GM12878 (cell line): ENCODE results near the gene HEBP1. TPM values are rescaled to one million over a fixed set of nuclear protein-coding genes. Genes with fewer than 3 reads are reported as not detected.

Source experiments
- ATAC-seq: fragments of 200-7000 bp; cut with Tn5 transposase; 3 replicates; pipeline ENCODE4 v1.9.1; 2020; ENCODE audit warnings: mild to moderate bottlenecking, moderate library complexity
- BruUV-seq: library from RNA; stranded (reverse); fragments of 400-500 nt; replicated peaks from 2 replicates; lab custom pipeline; 2021; lab: Mats Ljungman, UMichigan
- CTCF ChIA-PET: fragments of 300-600 bp; sonication (Branson Sonifier 250); formaldehyde crosslinking; extraction: SDS; loops from one replicate; lab custom pipeline; 2021; ENCODE audit warnings: inconsistent platforms; lab: Yijun Ruan, JAX
- POLR2A ChIA-PET: fragments of 350-600 bp; formaldehyde crosslinking; extraction: SDS; loops from one replicate; lab custom pipeline; 2021; ENCODE audit warnings: inconsistent platforms; lab: Charles Lee
- RAD21 ChIA-PET: fragments of 300-600 bp; sonication (Branson Sonifier 250); formaldehyde crosslinking; loops from one replicate; lab custom pipeline; 2023; ENCODE audit warnings: antibody characterized with exemption; ENCODE audit not compliant: unreplicated experiment; lab: Charles Lee
- SMC1A ChIA-PET: fragments of 300-600 bp; sonication (Branson Sonifier 250); formaldehyde crosslinking; loops from one replicate; lab custom pipeline; 2023; ENCODE audit not compliant: unreplicated experiment, uncharacterized antibody; lab: Charles Lee
- DNase-seq: peaks from one replicate; pipeline ENCODE4 v3.0.0-alpha.2; 2011; ENCODE audit warnings: low read depth, low spot score
- FAIRE-seq: peaks from 3 replicates; lab custom pipeline; 2011; peaks lifted over from hg19 to GRCh38; lab: Jason Lieb, UNC
- H2AFZ ChIP-seq: 2 replicates; pipeline ENCODE4 v1.6.0; 2011; ENCODE audit warnings: low read depth, low read length, control low read depth; ENCODE audit not compliant: control insufficient read depth
- H3K27ac ChIP-seq: 2 replicates; pipeline ENCODE4 v1.5.1; 2011; ENCODE audit warnings: control low read depth; ENCODE audit not compliant: control insufficient read depth, insufficient read depth
- H3K27me3 ChIP-seq, 2 experiments: replicated peaks in 1 of 2; 2 replicates each; pipeline versions ENCODE4 v1.6.0 to v1.6.1; 2011; ENCODE audit warnings: low read length in 1 of 2; ENCODE audit not compliant: control insufficient read depth in 2 of 2, insufficient read depth in 2 of 2
- H3K36me3 ChIP-seq, 2 experiments: 2 replicates each; pipeline ENCODE4 v1.5.1; 2011; ENCODE audit warnings: low read length in 1 of 2; ENCODE audit not compliant: control insufficient read depth in 2 of 2, insufficient read depth in 2 of 2
- H3K4me1 ChIP-seq: 2 replicates; pipeline ENCODE4 v1.6.1; 2011; ENCODE audit warnings: mild to moderate bottlenecking, low read length, moderate library complexity, mixed read lengths; ENCODE audit not compliant: control insufficient read depth, insufficient read depth
- H3K4me2 ChIP-seq: 2 replicates; pipeline ENCODE4 v1.6.0; 2011; ENCODE audit warnings: control low read depth; ENCODE audit not compliant: control insufficient read depth, insufficient read depth
- H3K4me3 ChIP-seq: fragments of 200-600 bp; sonication (generic); 2 replicates; pipeline ENCODE4 v1.5.1; 2016
- H3K79me2 ChIP-seq: 2 replicates; pipeline ENCODE4 v1.6.0; 2011; ENCODE audit warnings: low read length; ENCODE audit not compliant: control insufficient read depth, insufficient read depth
- H3K9ac ChIP-seq: 2 replicates; pipeline ENCODE4 v1.8.0; 2011; ENCODE audit warnings: low read length, control low read depth, mixed read lengths; ENCODE audit not compliant: control insufficient read depth, insufficient read depth
- H3K9me3 ChIP-seq: replicated peaks from 3 replicates; pipeline ENCODE4 v1.5.1; 2011; ENCODE audit warnings: mild to moderate bottlenecking, low read length; ENCODE audit not compliant: control insufficient read depth, insufficient read depth
- H4K20me1 ChIP-seq: 2 replicates; pipeline ENCODE4 v1.6.0; 2011; ENCODE audit not compliant: control insufficient read depth, insufficient read depth
- CHD2 ChIP-seq: IDR thresholded peaks from 2 replicates; pipeline ENCODE4 v1.6.1; 2011; ENCODE audit warnings: low read depth, low read length, improper control_type of control experiment, borderline replicate concordance
- CHD4 ChIP-seq: fragments of 200-600 bp; sonication (generic); IDR thresholded peaks from 2 replicates; pipeline ENCODE4 v1.6.1; 2016; ENCODE audit warnings: mild to moderate bottlenecking
- HDAC2 ChIP-seq: fragments of 200-600 bp; sonication (generic); IDR thresholded peaks from 2 replicates; pipeline ENCODE4 v1.6.1; 2017
- IKZF2 ChIP-seq, 2 experiments: fragments of 450-650 bp; IDR thresholded peaks; 2 replicates each; pipeline ENCODE4 v1.6.1; 2017; ENCODE audit warnings: mild to moderate bottlenecking in 2 of 2, moderate library complexity in 2 of 2
- KAT2A ChIP-seq: conservative IDR thresholded peaks from 2 replicates; pipeline ENCODE4 v1.6.1; 2011; ENCODE audit warnings: low read depth, low read length; ENCODE audit not compliant: control insufficient read depth
- KLF5 ChIP-seq: fragments of 450-650 bp; IDR thresholded peaks from 2 replicates; pipeline ENCODE4 v1.6.1; 2014; ENCODE audit warnings: mild to moderate bottlenecking; ENCODE audit not compliant: partially characterized antibody
- MTA3 ChIP-seq: IDR thresholded peaks from 2 replicates; pipeline ENCODE4 v1.6.1; 2012; ENCODE audit warnings: low read length, inconsistent platforms, borderline replicate concordance
- MXI1 ChIP-seq: fragments of 150-350 bp; IDR thresholded peaks from 2 replicates; pipeline ENCODE4 v1.6.1; 2011; ENCODE audit warnings: low read depth, mild to moderate bottlenecking, inconsistent platforms, low read length, improper control_type of control experiment
- MYB ChIP-seq: fragments of 150-350 bp; IDR thresholded peaks from 2 replicates; pipeline ENCODE4 v1.6.1; 2014; ENCODE audit warnings: mild to moderate bottlenecking, low read depth, low read length, borderline replicate concordance
- POLR2AphosphoS2 ChIP-seq: IDR thresholded peaks from 2 replicates; pipeline ENCODE4 v1.6.1; 2011; ENCODE audit warnings: low read depth, mild to moderate bottlenecking, low read length, improper control_type of control experiment, moderate library complexity
- POLR2AphosphoS5 ChIP-seq: IDR thresholded peaks from 2 replicates; pipeline ENCODE4 v1.6.1; 2011; ENCODE audit warnings: mild to moderate bottlenecking, low read length, inconsistent platforms
- RCOR1 ChIP-seq: conservative IDR thresholded peaks from 2 replicates; pipeline ENCODE4 v1.6.1; 2012; ENCODE audit warnings: low read depth, low read length, improper control_type of control experiment
- RFX5 ChIP-seq: IDR thresholded peaks from 2 replicates; pipeline ENCODE4 v1.6.1; 2011; ENCODE audit warnings: low read depth, low read length, improper control_type of control experiment
- SMARCA5 ChIP-seq: fragments of 450-650 bp; IDR thresholded peaks from 2 replicates; pipeline ENCODE4 v1.6.1; 2017; ENCODE audit warnings: mild to moderate bottlenecking
- SP1 ChIP-seq: IDR thresholded peaks from one replicate; pipeline ENCODE4 v1.6.1; 2011; ENCODE audit warnings: low read depth, low read length
- SPI1 ChIP-seq: IDR thresholded peaks from 2 replicates; pipeline ENCODE4 v1.6.1; 2011; ENCODE audit warnings: low read depth, mild to moderate bottlenecking, low read length, moderate library complexity, borderline replicate concordance; ENCODE audit not compliant: insufficient read depth
- TCF3 ChIP-seq: IDR thresholded peaks from 2 replicates; pipeline ENCODE4 v1.6.1; 2012; ENCODE audit warnings: low read depth, mild to moderate bottlenecking, low read length, borderline replicate concordance; ENCODE audit not compliant: insufficient read depth
- YBX1 ChIP-seq: fragments of 450-650 bp; IDR thresholded peaks from 2 replicates; pipeline ENCODE4 v1.6.1; 2016; ENCODE audit warnings: antibody characterized with exemption
- ZSCAN29 ChIP-seq: fragments of 450-650 bp; IDR thresholded peaks from 2 replicates; pipeline ENCODE4 v1.6.1; 2017; ENCODE audit warnings: mild to moderate bottlenecking, moderate library complexity
- WGBS: methylation state at CpG from one replicate; pipeline ENCODE4 v1.1.6; 2016; ENCODE audit warnings: low lambda C conversion rate; ENCODE audit not compliant: insufficient replicate concordance, insufficient coverage; ENCODE audit errors: missing lambda C conversion rate; 5-methylcytosine and 5-hydroxymethylcytosine counted together
- in situ Hi-C: fragments of 300-500 bp; cut with MboI; formaldehyde crosslinking; loops from 9 replicates; pipeline ENCODE4 v1.14.3; 2018; ENCODE audit warnings: mixed read lengths
- intact Hi-C: fragments of 100-400 bp; cut with micrococcal nuclease; formaldehyde crosslinking; loops from one replicate; pipeline ENCODE4 v1.14.2; 2022; ENCODE audit not compliant: unreplicated experiment
- polyA plus RNA-seq, 11 experiments: library from polyadenylated mRNA; depleted of rRNA in 4 of 11; unstranded in 6 of 11; stranded (reverse) in 5 of 11; fragments of >200 nt; fragmentation: Nextera tagmentation in 4 of 11; fragmentation: Illumina TruSeq in 1 of 11; extraction: Ambion mirVana in 4 of 11; extraction: Trizol in 1 of 11; gene quantifications; 1 replicate in 1 of 11; 2 replicates in 10 of 11; pipeline versions ENCODE4 v1.2.1 to v1.2.3, GENCODE V29; 2011 to 2016; ENCODE audit warnings: inconsistent platforms in 2 of 11, missing spikeins in 2 of 11, low read depth in 1 of 11
- total RNA-seq, 4 experiments: library from RNA; depleted of rRNA in 3 of 4; stranded (reverse); fragments of >200 nt in 3 of 4; fragmentation: Illumina TruSeq in 1 of 4; extraction: Trizol in 1 of 4; gene quantifications; 2 replicates each; pipeline versions ENCODE4 v1.2.1 to v1.2.3, GENCODE V29; 2013 to 2021
- TF ChIP-seq, protein P1 (sequence below): fragments of 450-650 bp; IDR thresholded peaks from 2 replicates; pipeline ENCODE4 v1.6.1; 2017; ENCODE audit warnings: mild to moderate bottlenecking

Gene HEBP1
- total and polyA plus RNA-seq, 10 of the 15 experiments (the other 5 are each of a cell fraction or from before 2014, with no cell fraction given): 0.07 to 0.32 (median 0.18) TPM; not detected in 5

DNA sequence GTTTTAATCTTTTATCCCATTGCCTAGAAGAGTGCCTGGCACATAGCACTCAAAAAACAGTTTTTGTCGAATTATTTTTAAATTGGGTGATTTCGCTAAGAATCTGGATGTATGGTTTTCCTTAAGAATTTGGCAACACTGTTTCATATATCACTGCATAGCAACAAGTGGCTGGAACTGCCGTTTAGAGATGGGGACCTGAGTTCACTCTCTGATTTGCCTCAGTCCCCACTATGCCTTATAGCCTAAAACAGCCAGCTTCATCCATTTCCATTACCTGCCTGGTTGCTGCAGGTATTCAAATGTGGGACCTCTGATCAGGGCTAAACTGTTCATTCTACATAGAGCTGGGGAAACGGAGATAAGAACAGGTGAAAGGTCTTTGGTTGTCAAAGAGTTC lies 1.8 kb downstream of the HEBP1 start:
- SMC1A ChIA-PET: no interaction called here
- peaks cover 8% of the 10 kb centered on the region for H3K4me1 ChIP-seq
- no peaks in the 10 kb centered on the region; the same call in 1 of the 2 replicates for H4K20me1 ChIP-seq
- intact Hi-C loops (no loop called here), in situ Hi-C loops (no loop called here)
- H3K9me3 ChIP-seq: no peaks in the 10 kb centered on the region; the same call in 2 of the 3 replicates
- no peak for ATAC-seq
- CTCF ChIA-PET: interaction anchor here (1.6 kb wide), 1 partner anchor 14 kb away, joined by 3 read pairs; no protein-coding TSS in a partner anchor
- RAD21 ChIA-PET: no interaction called here
- no peak overlapping the region for H3K4me3 ChIP-seq
- H3K27ac ChIP-seq: no peak overlapping the region
- 63% methylated on average over 4 of the region's 4 CpGs for WGBS
- DNase-seq: no peak
- no peak overlapping the region for H2AFZ ChIP-seq
- TF ChIP-seq TCF3 (no peak), SPI1 (no peak), CHD4 (no peak), POLR2AphosphoS5 (no peak), YBX1 (no peak), KLF5 (no peak), SMARCA5 (no peak)
- BruUV-seq: no TSS peak
- no peak overlapping the region for H3K4me2 ChIP-seq
- POLR2A ChIA-PET: no interaction called here
- no peaks in the 10 kb centered on the region for H3K79me2 ChIP-seq
- no peak overlapping the region for H3K9ac ChIP-seq
- H3K27me3 ChIP-seq: peaks cover 12 to 15% of the 10 kb centered on the region in 2 experiments
- no peak for FAIRE-seq
- H3K36me3 ChIP-seq: no peaks in the 10 kb centered on the region

DNA sequence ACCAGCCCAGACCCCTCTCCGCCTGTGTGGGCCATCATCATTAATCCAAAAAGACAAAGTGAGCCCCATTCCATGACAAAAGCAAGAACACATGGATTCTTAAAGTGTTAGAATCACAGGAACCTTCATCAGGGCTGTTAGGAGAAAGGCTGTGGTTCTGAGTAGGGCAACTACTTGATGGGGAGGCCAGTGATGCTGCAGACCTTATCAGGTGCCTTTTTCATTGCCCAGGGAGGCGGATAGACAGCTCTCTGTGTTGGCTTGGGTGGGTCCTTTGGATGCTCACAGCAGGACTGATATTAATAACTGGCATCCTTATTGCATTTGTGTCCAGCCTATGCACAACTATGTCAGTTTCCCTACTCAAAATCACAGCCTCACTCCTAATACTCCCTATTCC lies 2.3 kb downstream of the HEBP1 start:
- RAD21 ChIA-PET: no interaction called here
- FAIRE-seq: no peak
- no peak for TF ChIP-seq ZSCAN29
- no peak for TF ChIP-seq KAT2A
- no peak for TF ChIP-seq IKZF2 (IDR thresholded peaks at IDR 0.05)
- no peak for TF ChIP-seq MYB
- no peak for TF ChIP-seq MTA3
- TF ChIP-seq POLR2AphosphoS2: no peak
- TF ChIP-seq POLR2AphosphoS5: no peak
- no peak for TF ChIP-seq RFX5
- no peak for TF ChIP-seq HDAC2
- TF ChIP-seq, protein P1, sequence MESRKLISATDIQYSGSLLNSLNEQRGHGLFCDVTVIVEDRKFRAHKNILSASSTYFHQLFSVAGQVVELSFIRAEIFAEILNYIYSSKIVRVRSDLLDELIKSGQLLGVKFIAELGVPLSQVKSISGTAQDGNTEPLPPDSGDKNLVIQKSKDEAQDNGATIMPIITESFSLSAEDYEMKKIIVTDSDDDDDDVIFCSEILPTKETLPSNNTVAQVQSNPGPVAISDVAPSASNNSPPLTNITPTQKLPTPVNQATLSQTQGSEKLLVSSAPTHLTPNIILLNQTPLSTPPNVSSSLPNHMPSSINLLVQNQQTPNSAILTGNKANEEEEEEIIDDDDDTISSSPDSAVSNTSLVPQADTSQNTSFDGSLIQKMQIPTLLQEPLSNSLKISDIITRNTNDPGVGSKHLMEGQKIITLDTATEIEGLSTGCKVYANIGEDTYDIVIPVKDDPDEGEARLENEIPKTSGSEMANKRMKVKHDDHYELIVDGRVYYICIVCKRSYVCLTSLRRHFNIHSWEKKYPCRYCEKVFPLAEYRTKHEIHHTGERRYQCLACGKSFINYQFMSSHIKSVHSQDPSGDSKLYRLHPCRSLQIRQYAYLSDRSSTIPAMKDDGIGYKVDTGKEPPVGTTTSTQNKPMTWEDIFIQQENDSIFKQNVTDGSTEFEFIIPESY: no peak
- TF ChIP-seq CHD2: no peak
- TF ChIP-seq MXI1: no peak
- TF ChIP-seq SP1: no peak
- no peak for TF ChIP-seq RCOR1

More for the DNA sequence above, 2.3 kb downstream of the HEBP1 start:
- H3K4me3 ChIP-seq: no peak overlapping the region
- H3K9me3 ChIP-seq: no peaks in the 10 kb centered on the region; the same call in 2 of the 3 replicates
- H4K20me1 ChIP-seq: no peaks in the 10 kb centered on the region; the same call in 1 of the 2 replicates
- intact Hi-C loops: no loop called here
- H3K27ac ChIP-seq: no peak overlapping the region
- in situ Hi-C loops: no loop called here
- peaks cover 10 to 15% of the 10 kb centered on the region in 2 experiments for H3K27me3 ChIP-seq
- no TSS peak for BruUV-seq
- ChIA-PET POLR2A (no interaction called here), CTCF (interaction anchor here (1.0 to 1.6 kb wide), 2 partner anchors 14 to 15 kb away, joined by 3 read pairs; no protein-coding TSS in a partner anchor), SMC1A (no interaction called here)
- no peaks in the 10 kb centered on the region for H3K36me3 ChIP-seq
- H3K4me2 ChIP-seq: no peak overlapping the region
- DNase-seq: no peak
- H3K4me1 ChIP-seq: peaks cover 8% of the 10 kb centered on the region
- no peak overlapping the region for H2AFZ ChIP-seq
- ATAC-seq: no peak
- WGBS: 8% methylated on average over 2 of the region's 2 CpGs
- H3K79me2 ChIP-seq: no peaks in the 10 kb centered on the region
- H3K9ac ChIP-seq: no peak overlapping the region
